Stimulated activated CD8-positive, alpha-beta memory T cell treated with anti-CD3 and anti-CD28 coated beads, Interleukin-4, amount 100 ng/mL, for 4 hours (primary cell): Measurements from ENCODE around the gene TRAF4.
"Not testable (repeated sequence)": the region's sequence is repeated elsewhere in the genome, so short reads cannot be mapped to it uniquely, and the experiment has no call there.

Experiments used
- DNase-seq, 2 donors: peaks; one replicate each; pipeline ENCODE4 v3.0.0-alpha.2; 2020; ENCODE audit warnings: low read depth in 2 of 2, low spot score in 1 of 2

The TRAF4 gene

GRCh38 chr17:28777178-28777577, 33.4 kb downstream of the TRAF4 start:
- no peak for DNase-seq

- not testable (repeated sequence) for DNase-seq
Observed at GRCh38 chr17:28779601-28780000, 35.8 kb downstream of the TRAF4 start.

DNA sequence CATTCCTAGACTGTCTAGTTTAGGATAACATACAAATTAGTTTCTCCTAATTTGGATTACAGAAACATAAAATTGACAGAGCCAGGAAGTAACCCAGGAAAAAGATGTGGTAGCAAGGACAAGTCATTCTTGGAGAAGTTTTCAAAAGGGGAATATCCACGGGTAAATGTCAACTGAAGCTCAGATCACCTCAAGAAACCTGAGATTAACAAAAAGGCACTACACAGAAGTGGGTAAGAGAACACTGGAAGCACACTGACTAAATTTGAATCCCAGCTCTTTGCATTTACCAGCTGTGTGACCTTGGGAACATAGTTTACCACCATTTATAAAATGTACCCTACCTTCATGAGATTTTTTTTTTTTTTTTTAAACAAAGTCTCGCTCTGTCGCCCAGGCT, 39.4 kb downstream of the TRAF4 start:
- no peak for DNase-seq

GRCh38 chr17:28788100-28788499, 44.3 kb downstream of the TRAF4 start:
- DNase-seq = no peak

DNA sequence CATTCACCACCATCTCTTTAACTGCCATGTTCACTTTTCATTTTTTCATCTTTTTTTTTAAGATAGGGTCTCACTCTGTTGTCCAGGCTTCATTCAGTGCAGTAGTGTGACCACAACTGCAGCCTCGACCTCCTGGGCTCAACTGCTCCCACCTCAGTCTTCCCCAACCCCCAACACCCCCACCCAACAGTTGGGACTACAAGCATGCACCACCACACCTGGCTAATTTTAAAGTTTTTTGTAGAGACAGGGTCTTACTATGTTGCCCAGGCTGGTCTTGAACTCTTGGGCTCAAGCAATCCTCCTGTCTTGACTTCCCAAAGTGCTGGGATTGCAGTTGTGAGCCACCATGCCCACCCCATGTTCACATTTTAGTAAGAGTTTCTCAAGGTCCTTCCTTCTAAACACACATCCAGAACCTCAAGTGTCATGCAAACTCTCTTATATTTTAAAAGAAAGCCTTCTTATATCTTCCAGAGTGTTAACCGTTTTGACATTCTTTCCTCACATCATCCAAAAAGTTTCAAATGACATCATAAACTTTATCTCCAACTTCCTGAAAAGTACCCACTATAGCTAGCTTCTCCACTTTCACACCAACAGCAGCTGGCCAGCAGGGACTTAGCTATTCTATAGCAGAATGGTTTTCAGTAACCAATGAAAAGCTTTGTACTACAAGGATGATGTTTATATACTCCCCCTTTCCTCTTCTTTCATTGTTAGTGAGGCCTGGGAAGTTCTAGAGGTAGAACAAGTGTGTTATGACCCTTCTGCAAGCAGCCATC, 49.3 kb downstream of the TRAF4 start:
- no peak for DNase-seq

- not testable (repeated sequence) for DNase-seq
Observed at GRCh38 chr17:28794846-28795441, 51.1 kb downstream of the TRAF4 start.

GRCh38 chr17:28796062-28796461, 52.3 kb downstream of the TRAF4 start:
- DNase-seq = no peak
